ENCODE data around the gene SEMA4D.

SEMA4D gene

DNA sequence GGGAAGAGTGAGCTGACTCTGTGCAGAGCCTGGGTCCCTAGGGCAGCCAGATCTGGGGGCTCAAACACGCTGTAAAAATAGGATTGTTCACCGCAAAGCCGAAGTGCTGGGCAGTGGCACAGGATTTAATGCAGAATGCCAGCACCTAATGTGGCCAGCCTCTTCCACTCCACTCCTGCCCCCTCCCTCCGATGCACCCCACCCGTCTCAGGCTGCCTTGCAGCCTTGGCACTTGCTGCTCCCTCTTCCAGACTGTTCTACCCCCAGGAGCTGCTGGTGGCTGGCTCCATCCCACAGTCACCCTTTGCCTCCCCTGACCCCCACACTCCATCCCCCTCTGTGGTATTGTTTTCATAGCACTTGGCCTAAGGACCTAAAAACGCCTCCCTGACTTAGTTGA, 86.2 kb downstream of the SEMA4D start:
- TF ChIP-seq TEAD4 (IDR thresholded peaks at IDR 0.05): no peak
- TF ChIP-seq USF1 (IDR thresholded peaks at IDR 0.05): no peak
- no peak for TF ChIP-seq MAX (IDR thresholded peaks at IDR 0.05)
- TF ChIP-seq CEBPB (IDR thresholded peaks at IDR 0.05): no peak
- no peak for TF ChIP-seq EP300 (IDR thresholded peaks at IDR 0.05; ENCODE audit: borderline replicate concordance)
- no peak for TF ChIP-seq ZBTB7A (IDR thresholded peaks at IDR 0.05; ENCODE audit: low read depth)
- no peak for TF ChIP-seq REST (IDR thresholded peaks at IDR 0.05; ENCODE audit: low read depth)
- no peak for TF ChIP-seq EGR1 (IDR thresholded peaks at IDR 0.05)
- no peak for TF ChIP-seq NFIC (IDR thresholded peaks at IDR 0.05)
- no peak for TF ChIP-seq RAD21 (IDR thresholded peaks at IDR 0.05; ENCODE audit: low read depth)
- no peak for TF ChIP-seq CREB1 (IDR thresholded peaks at IDR 0.05; ENCODE audit: low read depth)
- no peak for TF ChIP-seq TCF12 (IDR thresholded peaks at IDR 0.05; ENCODE audit: low read depth)
- no peak for TF ChIP-seq FOXM1 (IDR thresholded peaks at IDR 0.05; ENCODE audit: borderline replicate concordance, low read depth)

GRCh38 chr9:89410641-89411350, 87.1 kb downstream of the SEMA4D start:
- no peak for TF ChIP-seq MAX (IDR thresholded peaks at IDR 0.05)
- TF ChIP-seq RAD21 (IDR thresholded peaks at IDR 0.05; ENCODE audit: low read depth): peak; percentile 38

DNA sequence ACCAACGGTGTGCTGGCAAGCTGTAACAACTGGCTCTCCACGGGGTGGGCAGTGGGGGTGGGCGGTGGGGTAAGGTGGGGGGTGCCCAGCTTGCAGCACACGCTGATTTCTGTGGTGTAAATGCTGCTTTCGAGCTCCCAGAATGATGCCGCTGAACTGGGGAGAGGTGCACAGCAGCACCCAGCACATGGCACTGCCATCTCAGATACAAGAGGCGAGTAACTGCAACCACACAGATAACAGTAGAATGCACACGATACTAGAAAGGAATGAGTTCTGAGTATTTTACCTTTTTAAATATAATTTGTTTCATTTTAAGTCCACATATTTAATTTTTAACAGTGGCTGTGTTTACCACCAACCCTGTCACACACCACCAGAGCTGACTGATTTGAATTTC, 87.9 kb downstream of the SEMA4D start:
- TF ChIP-seq CREB1 (IDR thresholded peaks at IDR 0.05; ENCODE audit: low read depth): no peak
- no peak for TF ChIP-seq USF1 (IDR thresholded peaks at IDR 0.05)
- no peak for TF ChIP-seq REST (IDR thresholded peaks at IDR 0.05; ENCODE audit: low read depth)
- TF ChIP-seq YY1 (IDR thresholded peaks at IDR 0.05; ENCODE audit: low read depth): no peak
- TF ChIP-seq TCF12 (IDR thresholded peaks at IDR 0.05; ENCODE audit: low read depth): no peak
- TF ChIP-seq ZBTB7A (IDR thresholded peaks at IDR 0.05; ENCODE audit: low read depth): no peak
- no peak for TF ChIP-seq EGR1 (IDR thresholded peaks at IDR 0.05)
- no peak for TF ChIP-seq NFIC (IDR thresholded peaks at IDR 0.05)
- no peak for TF ChIP-seq RAD21 (IDR thresholded peaks at IDR 0.05; ENCODE audit: low read depth)
- no peak for TF ChIP-seq MAX (IDR thresholded peaks at IDR 0.05)
- no peak for TF ChIP-seq CEBPB (IDR thresholded peaks at IDR 0.05)
- no peak for TF ChIP-seq EP300 (IDR thresholded peaks at IDR 0.05; ENCODE audit: borderline replicate concordance)

- no peak for TF ChIP-seq TEAD4 (IDR thresholded peaks at IDR 0.05)
- TF ChIP-seq ZBTB7A (IDR thresholded peaks at IDR 0.05; ENCODE audit: low read depth): no peak
Observed at GRCh38 chr9:89409466-89409865, 88.4 kb downstream of the SEMA4D start.

- TF ChIP-seq MAX (IDR thresholded peaks at IDR 0.05): no peak
Observed at GRCh38 chr9:89408628-89409101, 89.2 kb downstream of the SEMA4D start.

GRCh38 chr9:89407070-89407469, 90.8 kb downstream of the SEMA4D start:
- TF ChIP-seq EGR1 (IDR thresholded peaks at IDR 0.05): no peak
- TF ChIP-seq NFIC (IDR thresholded peaks at IDR 0.05): no peak
- no peak for TF ChIP-seq EP300 (IDR thresholded peaks at IDR 0.05; ENCODE audit: borderline replicate concordance)
- no peak for TF ChIP-seq FOXM1 (IDR thresholded peaks at IDR 0.05; ENCODE audit: borderline replicate concordance, low read depth)
- TF ChIP-seq CEBPB (IDR thresholded peaks at IDR 0.05): no peak
- TF ChIP-seq ZBTB7A (IDR thresholded peaks at IDR 0.05; ENCODE audit: low read depth): no peak
- TF ChIP-seq RAD21 (IDR thresholded peaks at IDR 0.05; ENCODE audit: low read depth): no peak
- TF ChIP-seq YY1 (IDR thresholded peaks at IDR 0.05; ENCODE audit: low read depth): no peak
- no peak for TF ChIP-seq TEAD4 (IDR thresholded peaks at IDR 0.05)
- TF ChIP-seq REST (IDR thresholded peaks at IDR 0.05; ENCODE audit: low read depth): no peak
- no peak for TF ChIP-seq USF1 (IDR thresholded peaks at IDR 0.05)

Data from Ishikawa (cell line).